Activated CD8-positive, alpha-beta memory T cell treated with anti-CD3 and anti-CD28 coated beads for 48 hours (primary cell): ENCODE measurements around the gene CCDC88A.

Experiments
- DNase-seq, 3 experiments: peaks; one replicate each; pipeline ENCODE4 v3.0.0-alpha.2; 2020; ENCODE audit warnings: low read depth in 2 of 3, low spot score in 2 of 3

The CCDC88A gene

DNA sequence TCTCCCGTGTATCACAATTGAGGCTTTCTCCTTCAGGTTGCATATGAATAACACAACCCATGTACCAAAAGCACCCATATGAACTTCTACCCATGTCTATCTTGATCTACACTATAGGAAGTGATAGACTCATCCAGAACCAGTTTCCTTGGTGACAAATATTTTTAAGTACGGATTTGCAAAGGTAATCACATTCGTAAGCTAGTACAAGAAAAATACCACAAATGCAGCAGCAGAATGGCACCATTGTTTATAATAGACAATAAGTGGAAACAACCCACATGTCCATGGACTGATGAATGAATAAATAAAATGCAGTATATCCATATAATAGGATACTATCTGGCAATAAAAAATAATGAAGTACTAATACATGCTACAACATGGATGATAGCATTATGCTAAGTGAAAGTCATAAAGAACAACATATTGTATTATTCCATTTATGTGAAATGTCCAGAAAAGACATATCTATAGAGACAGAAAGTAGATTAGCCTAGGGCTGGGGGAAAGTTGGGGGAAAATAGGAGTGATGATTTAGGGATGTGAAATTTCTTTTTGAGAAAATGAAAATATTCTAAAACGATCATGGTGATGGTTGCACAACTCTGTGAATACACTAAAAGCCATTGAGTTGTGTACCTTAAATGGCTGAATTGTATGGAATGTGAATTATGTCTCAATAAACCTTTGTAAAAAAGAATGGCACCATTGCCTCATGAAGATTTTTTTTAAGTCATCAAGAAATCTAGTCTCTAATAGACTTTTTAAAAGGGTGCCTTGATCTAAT is 3.4 kb upstream of the CCDC88A start:
- no peak for DNase-seq

DNA sequence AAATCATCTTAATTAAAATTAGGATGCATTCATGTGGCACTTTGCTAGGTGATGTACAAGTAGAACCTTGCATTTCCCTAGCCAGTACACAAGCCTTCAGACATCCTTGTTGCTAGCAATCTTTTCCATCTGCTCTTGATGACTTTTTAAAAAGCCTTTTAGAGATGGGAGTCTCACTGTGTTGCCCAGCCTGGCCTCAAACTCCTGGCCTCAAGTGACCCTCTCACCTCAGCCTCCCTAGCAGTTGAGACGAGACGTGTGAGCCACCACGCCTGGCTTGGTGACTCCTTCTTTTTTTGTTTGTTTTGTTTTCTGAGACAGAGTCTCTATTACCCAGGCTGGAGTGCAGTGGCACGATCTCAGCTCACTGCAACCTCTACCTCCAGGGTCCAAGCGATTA is 1.7 kb upstream of the CCDC88A start:
- DNase-seq, result no peak

DNA sequence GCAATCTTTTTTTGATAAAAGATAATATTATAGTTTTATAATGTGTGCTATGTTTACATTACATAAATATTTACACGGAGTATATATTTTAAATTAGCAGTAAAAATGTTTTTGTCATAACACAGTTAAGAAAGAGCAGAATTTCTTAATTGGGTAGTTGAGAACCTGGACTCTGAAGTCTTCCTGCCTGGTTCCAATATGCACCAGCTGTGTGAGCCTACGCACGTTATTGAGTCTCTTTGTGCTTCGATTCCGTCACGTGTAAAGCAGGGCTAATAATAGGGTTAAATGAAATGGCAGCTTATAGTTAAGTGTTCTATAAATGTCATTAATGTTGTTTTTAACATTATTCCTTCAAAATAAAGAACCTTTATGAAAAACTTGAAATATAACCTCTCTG is 1.2 kb upstream of the CCDC88A start:
- no peak for DNase-seq

DNA sequence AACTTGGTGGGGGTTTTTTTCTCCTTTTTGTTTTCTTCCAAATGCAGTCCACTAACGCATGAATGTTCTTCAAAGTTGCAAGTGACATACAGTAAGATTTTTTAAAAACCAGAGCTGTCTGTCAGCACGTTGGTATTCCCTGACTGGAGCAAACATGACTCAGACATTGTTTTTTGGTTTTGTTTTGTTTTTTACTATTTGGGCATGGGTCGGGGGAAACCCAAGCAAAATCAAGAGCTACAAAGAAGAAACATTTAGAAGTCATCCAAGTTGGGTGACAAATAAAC is 726 bp upstream of the CCDC88A start:
- DNase-seq, result no peak

DNA sequence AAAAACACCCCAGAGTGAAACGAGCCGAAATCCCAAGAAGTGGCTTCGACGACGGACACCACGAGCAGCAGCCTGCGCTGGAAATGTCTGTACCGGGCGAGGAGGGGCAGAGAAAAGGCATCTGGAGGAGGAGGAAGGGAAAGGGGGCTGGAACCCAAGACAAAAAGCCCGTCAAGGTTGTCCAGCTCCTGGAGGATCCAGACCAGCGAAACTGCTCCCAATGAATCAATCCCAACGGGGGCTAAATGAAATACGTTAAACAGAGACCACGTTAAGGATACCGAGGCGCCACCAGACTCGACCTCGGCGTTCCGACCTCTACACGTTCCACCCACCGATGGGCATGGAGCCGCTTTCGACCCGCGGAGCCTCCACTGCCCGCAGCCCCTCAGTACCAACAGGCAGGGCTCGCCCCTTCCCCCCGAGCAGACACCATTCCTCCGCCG is 400 bp downstream of the CCDC88A start:
- DNase-seq, result peak in 2 of 3 experiments; percentile 7 to 12

DNA sequence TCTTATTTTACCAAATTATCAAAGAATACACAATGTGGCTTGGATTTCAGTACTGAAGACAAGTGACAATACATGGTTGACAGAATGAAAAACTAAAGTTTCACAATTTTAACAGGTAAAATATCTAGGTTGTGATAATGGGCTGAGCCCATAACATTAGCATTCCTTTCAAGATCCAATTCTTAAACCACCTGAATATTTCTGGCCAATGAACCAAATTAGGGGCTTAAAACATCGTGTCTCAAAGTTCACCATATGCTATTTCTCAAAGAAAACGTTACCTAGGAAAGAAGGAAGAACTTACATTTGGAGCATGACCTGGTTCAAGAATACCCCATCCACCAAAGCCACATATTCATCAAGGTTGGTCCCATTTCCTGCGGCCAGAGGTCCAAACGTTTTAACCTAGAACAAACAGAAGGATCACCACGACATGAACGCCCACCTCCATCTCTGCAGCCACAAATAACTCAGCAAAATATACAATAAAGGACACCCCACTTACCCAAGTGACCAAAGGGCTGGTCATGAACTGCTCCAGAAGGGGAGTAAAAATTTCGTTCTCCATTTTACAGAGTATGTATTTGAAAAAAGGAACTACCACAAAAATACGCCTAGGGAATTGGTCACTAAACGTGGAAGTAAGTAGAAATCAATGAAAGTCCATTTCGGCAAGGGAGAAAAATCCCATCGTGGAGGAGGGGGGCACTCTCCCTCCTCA is 984 bp downstream of the CCDC88A start:
- DNase-seq, result no peak

DNA sequence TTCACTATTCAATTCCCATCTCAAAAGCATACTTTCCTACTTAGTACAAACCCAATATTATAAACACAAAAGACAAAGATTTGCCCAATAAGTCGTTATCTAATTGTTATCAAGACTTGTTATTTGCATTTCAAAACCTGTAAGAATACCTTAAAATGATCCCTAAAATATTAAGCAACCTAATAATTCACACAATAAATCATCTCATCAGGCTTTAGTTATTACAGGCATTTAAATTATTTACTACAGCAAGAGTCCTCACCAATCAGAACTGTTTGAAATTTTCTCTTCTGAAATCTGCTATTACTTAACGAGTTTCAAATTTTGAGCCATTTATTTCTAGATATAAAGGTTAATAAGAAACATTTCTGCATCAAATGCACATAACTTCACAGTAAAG is 1.6 kb downstream of the CCDC88A start:
- no peak for DNase-seq

DNA sequence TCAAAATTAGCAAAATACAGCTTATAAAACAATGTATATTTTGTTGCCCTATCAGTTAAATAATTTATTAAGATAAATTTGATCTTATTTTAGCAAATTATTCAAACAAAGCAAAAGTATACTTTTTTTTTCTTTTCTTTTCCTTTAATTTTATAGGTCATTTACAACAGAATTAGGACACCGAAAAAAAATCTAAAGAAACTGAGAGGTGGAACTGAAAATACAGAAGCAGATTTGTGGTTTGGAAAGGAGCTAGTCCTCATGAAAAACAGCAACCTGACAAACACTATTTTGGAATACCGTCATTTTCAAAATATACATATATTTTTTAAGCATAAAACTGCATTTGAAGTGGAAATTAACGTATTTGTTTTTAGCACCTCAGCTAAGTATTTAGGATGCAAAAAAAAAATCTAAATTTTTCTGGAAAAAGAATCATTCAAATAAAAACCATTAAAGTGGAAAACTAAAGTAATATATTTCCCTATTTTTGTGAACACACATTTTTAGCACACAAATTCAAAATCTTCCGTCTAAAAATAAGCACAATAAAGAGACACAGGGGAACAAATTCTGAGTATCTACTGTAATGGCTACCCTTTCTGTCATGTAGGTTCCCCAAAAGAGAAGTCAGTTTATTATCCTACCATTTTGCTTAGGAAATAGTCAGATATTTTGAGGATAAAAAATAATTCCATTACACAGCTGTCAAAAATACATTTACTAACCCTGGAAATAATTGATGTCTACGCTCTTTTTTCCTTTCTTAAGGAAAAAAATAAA is 2.7 kb downstream of the CCDC88A start:
- no peak for DNase-seq

DNA sequence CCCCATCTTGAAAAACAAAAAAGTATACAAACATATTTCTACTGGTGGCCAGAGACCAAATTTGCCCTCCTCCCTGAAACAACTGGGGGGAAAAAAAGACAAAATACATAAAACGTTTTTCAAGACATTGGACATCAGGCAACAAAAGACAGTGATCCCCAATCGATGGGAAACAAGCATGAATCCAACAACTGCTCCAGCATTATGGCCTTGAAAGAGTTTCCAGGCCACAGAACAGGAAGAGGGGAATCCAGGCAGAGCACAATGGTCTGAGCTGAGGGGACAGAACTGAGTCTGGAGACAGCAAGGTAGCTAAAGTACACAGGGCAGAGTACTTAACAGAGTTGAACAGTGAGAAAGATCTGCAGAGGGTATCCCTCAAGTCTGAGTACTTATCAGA is 4.4 kb downstream of the CCDC88A start:
- no peak for DNase-seq

DNA sequence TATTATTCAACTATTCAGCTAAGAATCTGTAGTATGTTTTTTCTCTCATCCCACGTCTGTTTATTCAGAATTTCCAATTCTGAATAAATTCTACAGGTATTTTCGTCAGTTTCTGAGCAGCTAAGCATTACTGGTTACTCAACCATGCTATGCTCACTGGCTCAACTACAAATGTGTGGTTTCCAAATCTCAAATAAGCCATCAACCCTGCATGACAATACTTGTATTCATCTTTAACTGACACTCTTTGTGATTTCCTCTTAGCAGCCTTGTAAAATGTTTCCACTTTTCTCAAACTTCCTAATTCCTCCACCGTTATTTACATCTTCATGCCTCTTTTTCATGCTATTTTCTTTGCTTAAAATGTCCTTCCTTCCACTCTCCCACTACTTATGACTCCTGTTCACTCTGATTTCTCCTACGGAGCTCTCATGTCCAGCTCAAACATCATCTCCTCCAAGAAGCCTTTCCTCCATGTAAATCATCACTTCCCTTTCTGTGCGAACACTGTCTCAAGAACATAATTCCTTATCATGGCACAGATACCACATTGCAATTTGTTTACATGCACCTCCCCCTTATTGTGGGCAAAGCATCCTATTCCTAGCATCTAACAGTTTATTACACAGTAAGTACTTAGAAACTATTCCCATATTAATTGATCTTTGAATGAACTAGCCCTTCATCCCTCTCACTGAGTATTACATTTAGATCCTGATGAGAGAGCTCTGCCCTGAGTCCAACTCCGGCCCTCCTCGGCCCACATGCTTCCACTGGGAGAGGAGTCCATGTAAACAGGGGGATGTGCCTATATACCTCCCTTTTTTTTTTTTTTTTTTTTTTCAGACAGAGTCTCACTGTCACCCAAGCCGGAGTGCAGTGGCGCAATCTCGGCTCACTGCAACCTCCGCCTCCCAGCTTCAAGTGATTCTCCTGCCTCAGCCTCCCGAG is 10.5 kb downstream of the CCDC88A start:
- DNase-seq, result no peak

DNA sequence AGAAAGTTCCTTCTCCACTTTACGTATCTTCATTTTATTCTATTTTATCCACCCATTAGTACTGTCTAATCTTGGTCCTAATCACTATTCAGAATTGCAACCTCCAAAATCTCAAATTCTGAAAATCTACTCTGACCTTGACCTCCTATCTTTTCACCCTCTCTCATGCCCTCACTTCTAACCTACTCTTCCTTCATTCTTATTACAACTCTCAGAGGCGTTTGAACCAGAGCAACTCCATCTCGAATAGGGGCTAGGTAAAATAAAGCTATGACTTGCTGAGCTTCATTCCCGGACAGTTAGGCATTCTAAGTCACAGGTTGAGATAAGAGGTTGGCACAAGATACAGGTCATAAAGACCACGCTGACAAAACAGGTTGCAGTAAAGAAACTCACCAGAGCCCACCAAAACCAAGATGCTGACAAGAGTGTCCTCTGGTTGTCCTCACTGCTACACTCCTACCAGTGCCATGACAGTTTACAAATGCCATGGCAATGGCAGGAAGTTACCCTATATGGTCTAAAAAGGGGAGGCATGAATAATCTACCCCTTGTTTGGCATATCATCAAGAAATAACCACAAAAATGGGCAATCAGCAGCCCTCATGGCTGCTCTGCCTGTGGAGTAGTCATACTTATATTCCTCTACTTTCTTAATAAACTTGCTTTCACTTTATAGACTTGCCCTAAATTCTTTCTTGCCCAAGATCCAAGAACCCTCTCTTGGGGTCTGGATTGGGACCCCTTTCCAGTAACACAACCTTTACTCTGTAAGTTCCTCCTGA is 11.4 kb downstream of the CCDC88A start:
- no peak for DNase-seq

DNA sequence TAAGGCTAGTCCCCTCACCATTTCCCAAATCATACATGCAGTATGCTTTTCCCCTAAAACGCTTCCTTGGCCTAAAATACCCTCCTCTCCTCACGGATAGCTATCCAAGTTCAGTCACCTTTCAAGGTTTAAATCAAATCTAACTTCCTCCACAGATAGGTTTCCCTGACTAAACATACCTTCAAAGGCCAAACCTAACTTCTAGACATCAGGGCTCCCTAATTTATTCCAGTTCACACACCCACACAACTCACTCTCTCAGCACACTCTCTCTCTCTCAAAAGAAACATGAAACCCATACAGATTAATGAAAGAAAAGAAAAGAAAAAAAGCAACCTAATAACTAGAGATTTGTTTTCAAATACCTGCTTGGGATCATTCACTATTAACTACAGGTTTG is 14.5 kb downstream of the CCDC88A start:
- no peak for DNase-seq

DNA sequence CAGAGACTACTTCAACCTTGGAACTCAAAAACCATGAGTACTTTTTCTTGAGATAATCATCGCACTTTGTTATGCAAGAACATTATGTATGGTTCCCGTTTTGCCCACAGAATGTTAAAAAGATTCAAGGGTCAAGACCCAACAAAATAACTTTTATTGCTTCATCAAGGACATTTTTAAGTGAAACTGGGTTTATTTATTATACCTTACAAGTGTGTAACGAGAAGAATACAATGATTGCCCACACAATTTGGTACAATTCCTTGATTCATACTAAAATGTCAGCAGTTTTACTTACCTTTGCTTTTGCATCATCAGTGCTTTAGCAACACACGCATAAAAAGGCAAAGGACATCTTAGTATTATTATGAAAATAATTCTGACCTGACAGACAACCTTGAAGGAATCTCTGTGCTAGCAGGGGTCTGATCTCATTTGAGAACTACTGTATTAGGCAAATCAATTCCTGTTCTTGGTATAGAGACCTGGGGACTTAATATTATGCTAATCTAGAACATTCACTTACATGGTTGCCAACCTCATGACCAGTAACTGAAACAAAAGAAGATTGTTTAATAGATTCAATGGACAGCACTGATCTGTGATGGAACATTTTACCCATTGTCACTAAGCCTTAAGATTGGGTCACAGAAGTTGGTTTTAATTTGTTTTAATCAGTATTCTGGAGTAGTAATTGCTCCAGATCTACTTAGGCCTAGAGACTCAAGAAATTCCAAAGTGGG is 16.2 kb downstream of the CCDC88A start:
- no peak for DNase-seq

DNA sequence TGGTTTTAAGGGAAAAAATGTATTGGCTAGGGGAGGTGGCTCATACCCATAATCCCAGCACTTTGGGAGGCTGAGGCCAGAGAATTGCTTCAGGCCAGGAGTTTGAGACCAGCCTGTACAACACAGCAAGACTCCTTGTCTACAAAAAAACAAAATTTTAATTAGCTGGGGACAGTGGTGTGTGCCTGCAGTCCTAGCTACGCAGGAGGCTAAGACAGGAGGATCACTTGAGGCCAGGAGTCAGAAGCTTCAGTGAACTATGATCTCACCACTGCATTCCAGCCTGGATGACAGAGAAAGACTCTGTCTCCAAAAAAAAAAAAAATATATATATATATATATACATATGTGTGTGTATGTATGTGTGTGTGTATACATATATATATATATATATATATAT is 18.5 kb downstream of the CCDC88A start:
- DNase-seq, result no peak

DNA sequence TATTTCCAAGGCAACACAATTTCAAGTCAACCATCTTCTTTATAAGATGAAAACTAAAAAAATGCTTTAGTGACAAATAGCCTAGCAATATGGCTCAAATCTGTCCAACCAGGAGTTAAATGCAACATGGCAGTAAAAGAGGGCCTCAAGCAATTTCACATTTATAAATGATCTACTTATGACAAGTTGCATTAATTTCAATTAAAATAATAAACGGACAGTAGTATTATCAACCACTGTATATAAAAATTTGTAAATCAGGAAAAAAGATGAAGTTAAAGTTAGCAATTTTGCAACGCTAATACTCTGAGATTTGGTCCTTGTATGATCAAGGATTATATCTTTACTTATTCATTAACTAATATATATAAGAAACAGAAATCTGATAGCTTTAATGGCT is 19.3 kb downstream of the CCDC88A start:
- DNase-seq, result no peak

DNA sequence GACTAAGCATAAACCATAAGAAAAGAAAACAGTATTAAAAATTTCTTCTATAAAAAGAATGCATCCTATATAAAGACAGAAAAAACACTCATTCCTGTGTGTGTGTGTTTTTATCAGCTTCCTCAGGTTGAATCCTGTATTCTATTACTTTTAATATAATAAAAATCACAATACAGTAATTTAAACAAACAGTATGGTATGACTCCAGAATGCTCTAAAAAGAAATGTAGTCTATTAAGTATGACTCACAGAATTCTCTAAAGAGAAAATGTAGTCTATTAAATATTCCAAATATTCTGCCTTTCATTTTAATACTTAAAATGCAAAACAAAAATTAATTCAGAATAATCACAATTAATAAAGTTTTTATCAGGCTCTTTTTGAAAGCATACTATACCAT is 19.8 kb downstream of the CCDC88A start:
- no peak for DNase-seq

DNA sequence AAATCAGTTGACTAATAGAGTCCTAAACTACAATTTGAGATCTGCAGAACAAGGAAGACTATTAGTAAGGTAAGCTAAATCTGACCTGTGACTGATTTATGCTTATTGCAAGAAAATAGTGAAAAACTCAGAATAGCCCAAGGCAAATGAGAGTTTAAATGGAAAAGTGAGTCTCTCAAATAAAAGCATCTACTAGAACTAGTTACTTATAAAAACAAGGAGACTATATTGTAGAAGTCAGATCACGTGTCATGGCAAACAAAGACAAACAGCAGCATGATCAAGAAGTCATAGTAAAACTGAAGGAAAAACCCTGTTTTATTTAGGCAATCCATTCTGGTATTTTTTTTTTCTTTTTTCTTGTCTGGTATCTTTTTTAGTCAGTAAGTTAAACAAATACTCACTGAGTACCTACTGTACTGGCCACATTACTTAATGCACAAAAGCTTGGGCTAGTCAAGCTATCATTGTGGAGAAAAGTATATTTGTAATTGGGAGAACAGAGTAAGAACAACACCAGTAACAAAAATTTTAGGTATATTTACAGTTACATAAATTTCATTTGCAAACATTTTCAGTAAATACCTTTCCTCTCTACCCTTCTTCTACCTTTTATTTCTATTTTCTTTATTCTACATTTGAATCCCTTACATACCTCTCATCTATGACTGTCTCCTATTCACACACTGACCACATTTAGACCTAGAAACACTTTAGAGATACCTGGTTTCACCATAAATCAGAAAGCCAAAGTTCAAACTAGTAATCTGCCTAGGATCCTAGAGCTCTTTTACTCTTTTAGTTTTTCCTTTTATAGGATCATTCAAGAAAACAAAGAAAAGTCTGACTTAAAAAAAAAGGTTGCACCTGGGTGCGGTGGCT is 23.7 kb downstream of the CCDC88A start:
- DNase-seq, result no peak

DNA sequence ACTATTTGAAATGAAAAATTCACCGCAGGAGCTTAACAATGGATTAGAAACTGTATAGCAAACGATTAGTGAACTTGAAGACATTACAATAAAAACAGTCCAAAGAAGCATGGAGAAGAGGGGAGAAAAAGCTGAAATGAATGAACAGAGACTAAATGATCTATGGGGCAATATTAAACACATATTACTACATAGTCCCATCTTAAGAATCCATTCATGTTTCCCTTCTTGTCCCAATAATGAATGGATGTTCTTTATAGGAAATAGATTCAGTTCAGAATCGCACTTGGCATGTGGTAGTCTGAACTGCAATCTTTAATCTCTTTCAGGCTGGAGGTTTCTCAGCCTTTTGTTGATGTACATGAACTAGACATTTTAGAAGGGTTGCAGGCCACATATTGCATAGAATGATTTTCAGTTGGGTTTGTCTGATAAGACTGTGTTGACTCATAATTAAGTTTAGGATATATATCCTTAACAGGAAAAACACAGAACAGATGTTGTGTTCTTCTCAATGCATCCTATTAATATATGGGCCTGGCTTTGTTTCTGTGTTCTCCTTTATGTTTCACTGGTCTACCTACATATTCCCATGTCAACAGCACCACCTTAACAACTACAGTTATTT is 27.9 kb downstream of the CCDC88A start:
- no peak for DNase-seq
